ENCODE measurements around the gene CPXM1.

DNA sequence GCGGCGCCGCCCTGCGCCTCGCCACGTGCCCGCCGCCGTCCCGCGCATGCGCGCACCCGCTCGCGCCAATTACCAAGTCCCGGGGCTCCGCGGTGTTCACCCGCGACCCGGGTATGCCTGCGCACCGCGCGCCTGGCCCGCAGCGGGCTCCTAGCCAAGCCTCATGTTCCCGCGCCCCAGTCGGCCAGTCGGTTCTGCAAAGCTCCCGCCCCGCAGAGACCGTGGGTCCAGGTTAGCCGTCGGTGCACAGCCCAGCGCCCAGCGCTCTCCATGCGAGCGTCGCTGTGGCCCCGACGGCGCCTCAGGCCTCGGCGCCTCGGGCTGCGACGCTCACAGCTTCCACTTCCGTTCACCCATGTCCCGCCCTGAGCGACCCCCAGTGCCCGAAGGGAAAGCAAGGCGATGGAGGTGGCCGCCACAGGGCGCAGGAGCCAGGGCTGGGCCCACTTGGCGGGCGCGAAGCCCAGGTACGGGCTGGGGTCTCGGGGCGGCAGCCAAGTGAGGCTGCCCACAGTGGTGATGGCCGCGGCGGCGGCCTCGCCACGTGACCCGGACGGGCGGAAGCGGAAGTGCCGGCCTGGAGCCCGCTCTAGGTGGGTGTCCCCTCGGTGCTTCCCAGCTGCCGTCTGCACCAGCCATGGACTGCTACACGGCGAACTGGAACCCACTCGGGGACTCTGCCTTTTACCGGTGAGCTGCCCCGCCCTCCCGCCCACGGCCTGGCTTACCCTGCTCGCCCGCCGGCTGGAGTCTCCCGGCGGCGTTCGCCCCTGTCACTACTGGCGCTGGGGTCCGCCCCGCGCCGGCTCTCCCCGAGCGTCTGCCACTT lies 39.9 kb upstream of the CPXM1 start, which contains the start of the genes PCED1A and VPS16:
- TF ChIP-seq EZH2 (IDR thresholded peaks at IDR 0.05): no peak
- peak; percentile 87 for TF ChIP-seq POLR2AphosphoS5 (IDR thresholded peaks at IDR 0.05; ENCODE audit: borderline replicate concordance, low read depth, low read length)
